ENCODE measurements around the gene RPF1.

The RPF1 gene

DNA sequence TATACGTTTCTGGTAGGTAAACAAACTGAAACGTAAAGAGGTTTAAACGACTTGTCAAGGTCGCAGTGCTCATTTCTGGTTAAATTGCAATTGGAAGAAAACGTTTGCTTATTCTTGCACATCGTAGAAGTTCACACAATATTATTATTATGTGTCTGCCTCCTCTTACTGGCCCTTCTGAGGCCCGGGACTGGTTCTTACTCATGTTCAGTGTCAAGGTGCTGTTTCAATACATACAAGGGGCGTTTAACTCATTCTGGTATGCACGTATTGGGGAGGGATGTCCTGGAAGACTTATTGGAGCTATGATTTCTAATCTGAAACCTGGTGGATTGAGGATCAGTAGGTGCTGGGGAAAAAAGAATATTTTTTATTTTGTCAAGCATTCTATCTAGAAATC is 932 bp downstream of the RPF1 start:
- Histone ChIP-seq H3K9me3 (ENCODE audit: severe bottlenecking) (no peaks in the 10 kb centered on the region), H3K36me3 (ENCODE audit: low read depth) (peaks cover 38% of the 10 kb centered on the region), H3K27ac (ENCODE audit: poor library complexity, severe bottlenecking) (peak overlapping the region; percentile 60), H3K4me3 (ENCODE audit: severe bottlenecking) (peak overlapping the region; percentile 60), H3K27me3 (ENCODE audit: insufficient read depth, poor library complexity, severe bottlenecking) (no peaks in the 10 kb centered on the region), H3K4me1 (ENCODE audit: insufficient read depth, poor library complexity, severe bottlenecking) (peaks cover 14% of the 10 kb centered on the region)
- TF ChIP-seq CTCF (IDR thresholded peaks at IDR 0.05; ENCODE audit: poor library complexity, severe bottlenecking): no peak
- DNase-seq (ENCODE audit: low spot score) (no peak), ATAC-seq (ENCODE audit: low read depth) (no peak)

DNA sequence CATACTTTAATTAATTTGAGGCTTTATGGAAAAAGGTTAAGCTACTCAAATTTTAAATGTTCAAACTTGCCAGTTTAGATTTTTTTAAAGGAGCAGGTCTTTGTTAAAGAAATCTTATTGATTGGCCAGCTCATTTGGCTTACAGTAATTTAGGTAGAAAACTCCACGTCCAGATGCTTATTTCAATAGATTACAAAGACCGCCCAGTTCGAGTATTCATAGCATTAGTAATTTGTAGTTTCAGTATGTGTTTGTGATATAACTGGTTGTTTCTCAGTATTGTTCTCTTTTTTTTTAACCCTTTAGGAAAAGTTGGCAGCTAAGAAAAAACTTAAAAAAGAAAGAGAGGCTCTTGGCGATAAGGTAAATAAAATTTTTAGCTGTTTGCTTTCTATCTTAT is 1.6 kb downstream of the RPF1 start:
- H3K36me3 ChIP-seq (ENCODE audit: low read depth): peaks cover 44% of the 10 kb centered on the region
- DNase-seq (ENCODE audit: low spot score) (no peak), ATAC-seq (ENCODE audit: low read depth) (no peak)
- peak overlapping the region; percentile 60 for H3K4me3 ChIP-seq (ENCODE audit: severe bottlenecking)
- H3K27me3 ChIP-seq (ENCODE audit: insufficient read depth, poor library complexity, severe bottlenecking): no peaks in the 10 kb centered on the region
- peaks cover 14% of the 10 kb centered on the region for H3K4me1 ChIP-seq (ENCODE audit: insufficient read depth, poor library complexity, severe bottlenecking)
- TF ChIP-seq CTCF (IDR thresholded peaks at IDR 0.05; ENCODE audit: poor library complexity, severe bottlenecking): no peak
- H3K27ac ChIP-seq (ENCODE audit: poor library complexity, severe bottlenecking): no peak overlapping the region
- H3K9me3 ChIP-seq (ENCODE audit: severe bottlenecking): no peaks in the 10 kb centered on the region

DNA sequence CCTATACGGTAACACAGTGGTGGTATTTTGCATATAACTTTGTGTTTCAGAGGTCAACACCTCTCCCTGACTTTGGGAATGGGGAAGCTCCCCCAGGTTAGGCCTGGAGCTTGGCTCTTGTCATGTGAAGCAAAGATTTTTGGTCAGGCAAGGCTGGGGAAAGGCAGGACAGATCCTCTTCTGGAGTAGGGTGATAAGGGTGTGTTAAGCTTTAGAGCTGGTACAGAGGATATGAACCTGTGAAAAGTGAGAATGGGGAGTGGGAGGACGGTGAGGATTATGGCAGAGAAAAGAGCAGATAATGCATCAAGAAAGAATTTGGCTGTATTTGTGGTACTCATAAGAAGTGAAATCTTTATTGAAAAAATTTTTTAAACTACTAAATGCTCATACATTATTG is 2.3 kb downstream of the RPF1 start:
- Histone ChIP-seq H3K9me3 (ENCODE audit: severe bottlenecking) (no peaks in the 10 kb centered on the region), H3K27ac (ENCODE audit: poor library complexity, severe bottlenecking) (no peak overlapping the region), H3K36me3 (ENCODE audit: low read depth) (peaks cover 50% of the 10 kb centered on the region), H3K4me1 (ENCODE audit: insufficient read depth, poor library complexity, severe bottlenecking) (peaks cover 14% of the 10 kb centered on the region), H3K4me3 (ENCODE audit: severe bottlenecking) (no peak overlapping the region), H3K27me3 (ENCODE audit: insufficient read depth, poor library complexity, severe bottlenecking) (no peaks in the 10 kb centered on the region)
- ATAC-seq (ENCODE audit: low read depth): no peak
- no peak for DNase-seq (ENCODE audit: low spot score)
- TF ChIP-seq CTCF (IDR thresholded peaks at IDR 0.05; ENCODE audit: poor library complexity, severe bottlenecking): no peak

GRCh38 chr1:84488107-84488506 is 9.0 kb downstream of the RPF1 start:
- Histone ChIP-seq H3K9me3 (ENCODE audit: severe bottlenecking) (no peaks in the 10 kb centered on the region), H3K36me3 (ENCODE audit: low read depth) (peaks cover 81% of the 10 kb centered on the region), H3K27me3 (ENCODE audit: insufficient read depth, poor library complexity, severe bottlenecking) (no peaks in the 10 kb centered on the region), H3K4me3 (ENCODE audit: severe bottlenecking) (no peak overlapping the region), H3K27ac (ENCODE audit: poor library complexity, severe bottlenecking) (no peak overlapping the region), H3K4me1 (ENCODE audit: insufficient read depth, poor library complexity, severe bottlenecking) (no peaks in the 10 kb centered on the region)
- DNase-seq (ENCODE audit: low spot score): no peak
- TF ChIP-seq CTCF (IDR thresholded peaks at IDR 0.05; ENCODE audit: poor library complexity, severe bottlenecking): no peak
- no peak for ATAC-seq (ENCODE audit: low read depth)

DNA sequence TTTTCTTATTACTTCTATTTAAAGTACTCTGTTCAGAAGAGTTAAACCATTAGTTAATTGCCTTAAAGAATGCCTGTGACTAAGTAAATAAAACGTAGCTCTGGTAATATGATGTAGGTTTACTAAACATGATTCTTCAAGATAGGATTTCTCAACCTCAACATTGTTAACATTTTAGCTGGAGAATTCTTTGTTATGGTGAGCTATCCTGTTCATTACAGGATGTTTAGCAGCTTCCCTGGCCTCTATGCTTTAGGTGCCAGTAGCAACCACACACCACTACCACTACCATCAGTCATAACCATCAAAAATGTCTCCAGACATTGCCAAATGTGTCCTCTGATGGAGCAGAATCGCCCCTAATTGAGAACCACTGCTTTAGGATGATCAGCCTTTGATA is 10.7 kb downstream of the RPF1 start:
- no peak for DNase-seq (ENCODE audit: low spot score)
- H3K36me3 ChIP-seq (ENCODE audit: low read depth): peaks cover 76% of the 10 kb centered on the region

More for the DNA sequence above, 10.7 kb downstream of the RPF1 start:
- no peaks in the 10 kb centered on the region for H3K9me3 ChIP-seq (ENCODE audit: severe bottlenecking)
- H3K27me3 ChIP-seq (ENCODE audit: insufficient read depth, poor library complexity, severe bottlenecking): no peaks in the 10 kb centered on the region
- TF ChIP-seq CTCF (IDR thresholded peaks at IDR 0.05; ENCODE audit: poor library complexity, severe bottlenecking): no peak
- ATAC-seq (ENCODE audit: low read depth): no peak
- no peak overlapping the region for H3K27ac ChIP-seq (ENCODE audit: poor library complexity, severe bottlenecking)
- no peak overlapping the region for H3K4me3 ChIP-seq (ENCODE audit: severe bottlenecking)
- H3K4me1 ChIP-seq (ENCODE audit: insufficient read depth, poor library complexity, severe bottlenecking): no peaks in the 10 kb centered on the region

All from RWPE2 (cell line).